ENCODE results near the gene EMC8.
"Not testable (repeated sequence)": the region's sequence is repeated elsewhere in the genome, so short reads cannot be mapped to it uniquely, and the experiment has no call there.

EMC8 gene

DNA sequence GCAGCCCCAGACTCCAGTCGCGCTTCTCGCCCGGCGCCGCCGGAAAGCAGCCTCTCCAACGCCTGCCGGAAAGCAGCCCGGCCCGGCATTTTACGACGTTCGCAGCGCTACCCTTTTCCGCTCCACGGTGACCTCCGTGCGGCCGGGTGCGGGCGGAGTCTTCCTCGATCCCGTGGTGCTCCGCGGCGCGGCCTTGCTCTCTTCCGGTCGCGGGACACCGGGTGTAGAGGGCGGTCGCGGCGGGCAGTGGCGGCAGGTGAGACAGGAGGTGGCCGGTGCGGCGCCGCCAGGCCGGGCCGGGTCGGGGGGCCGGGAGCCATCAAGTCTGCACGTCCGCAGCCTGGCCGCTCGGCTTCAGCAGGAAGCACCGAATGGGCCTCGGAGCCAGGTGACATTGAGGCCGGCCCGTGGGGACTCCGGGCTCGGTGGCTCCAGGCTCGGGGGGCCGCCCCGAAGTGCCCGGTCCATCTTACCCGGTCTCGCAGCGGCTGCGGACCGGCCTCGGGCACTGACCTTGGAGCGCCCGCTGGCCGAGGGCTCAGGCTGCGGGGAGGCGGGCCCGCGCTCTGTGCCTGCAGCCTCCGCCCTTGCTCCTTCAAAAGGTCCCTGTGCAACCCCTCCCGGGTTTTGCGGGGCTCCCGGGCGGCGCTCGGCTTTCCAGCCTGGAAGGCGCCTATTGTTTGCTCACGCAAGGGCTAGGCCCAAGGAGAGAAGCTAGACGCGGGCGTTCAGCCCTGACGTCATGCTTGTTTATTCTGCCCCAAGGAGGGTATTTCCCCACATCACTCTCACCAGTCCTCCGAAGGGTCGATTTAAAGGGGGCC lies at the start of gene EMC8, which contains the start of gene COX4I1:
Gene EMC8 (minus strand): TSS at position 48 of the 824 bp plus-strand sequence. CDS start 249 bp downstream, outside the sequence.
Gene COX4I1 (plus strand): TSS at position 199 of the 824 bp plus-strand sequence. CDS start 1,511 bp downstream, outside the sequence.
- DNase-seq = peak; percentile 96

DNA sequence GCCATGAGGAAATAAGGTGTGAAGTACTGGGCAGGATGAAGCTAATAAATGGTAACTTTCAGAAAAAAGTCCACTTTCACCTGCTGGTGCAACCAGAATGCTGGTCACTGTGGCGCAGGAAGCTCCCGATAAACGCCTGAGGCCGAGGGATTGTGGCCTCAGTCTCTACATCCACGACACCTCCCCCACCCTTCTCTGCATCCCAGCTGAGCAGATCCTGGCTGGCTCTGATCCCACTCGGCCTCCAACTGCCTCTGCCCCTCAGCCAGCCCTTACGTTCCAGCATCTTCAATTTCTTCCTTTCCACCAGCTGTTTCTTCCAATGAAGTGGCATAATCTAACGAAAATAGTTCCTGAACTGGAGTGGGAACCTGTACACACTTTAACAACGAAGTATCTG lies 49.6 kb upstream of the EMC8 start:
- DNase-seq = no peak

DNA sequence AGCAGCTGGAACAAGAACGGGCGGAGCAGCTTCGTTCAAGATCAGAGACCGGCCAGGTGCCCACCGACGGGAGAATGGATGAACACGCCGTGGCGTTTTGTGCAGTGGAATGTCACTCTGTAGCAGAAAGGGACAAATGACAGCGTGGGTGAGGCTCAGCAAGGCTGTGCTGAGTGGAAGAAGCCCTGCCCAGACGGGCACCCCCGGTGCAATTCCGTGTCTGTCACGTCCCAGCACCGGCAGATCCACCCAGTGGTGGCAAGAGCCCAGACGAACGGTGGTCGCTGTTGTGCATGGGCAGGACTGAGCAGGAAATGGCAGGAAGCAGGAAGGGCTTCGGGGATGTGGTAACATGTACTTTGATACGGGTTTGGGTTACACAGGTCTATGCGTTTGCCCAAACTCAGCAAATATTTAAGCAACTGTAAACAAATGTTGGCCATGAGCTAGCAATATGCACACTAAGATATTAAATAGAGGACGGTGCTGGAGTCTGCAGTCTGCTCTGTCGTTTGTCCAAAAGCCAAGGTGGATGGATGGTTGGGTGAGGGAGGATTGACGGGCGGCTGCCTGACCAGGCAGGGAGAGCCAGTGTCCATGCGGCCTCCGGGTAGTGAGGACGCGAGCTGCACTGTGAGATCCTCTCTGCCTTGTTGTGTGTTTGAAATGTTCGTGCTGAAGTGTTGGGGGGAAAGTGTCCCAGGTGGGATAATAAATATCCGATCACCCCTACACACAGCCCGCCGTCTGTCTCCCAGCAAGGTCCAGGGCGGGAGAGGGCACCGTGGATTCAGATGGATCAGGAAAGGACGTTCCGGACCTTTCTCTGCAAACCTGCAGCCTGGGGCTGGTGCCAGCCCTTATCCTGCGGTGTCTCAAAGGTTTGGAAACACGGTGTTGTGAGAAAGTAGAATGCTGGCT lies 48.6 kb upstream of the EMC8 start:
- no peak for DNase-seq

GRCh38 chr16:85847036-85847435 lies 47.7 kb upstream of the EMC8 start:
- no peak for DNase-seq

GRCh38 chr16:85846461-85846860 lies 47.1 kb upstream of the EMC8 start:
- DNase-seq = no peak

GRCh38 chr16:85845266-85845665 lies 45.9 kb upstream of the EMC8 start:
- no peak for DNase-seq

GRCh38 chr16:85844786-85845185 lies 45.4 kb upstream of the EMC8 start:
- DNase-seq = no peak

DNA sequence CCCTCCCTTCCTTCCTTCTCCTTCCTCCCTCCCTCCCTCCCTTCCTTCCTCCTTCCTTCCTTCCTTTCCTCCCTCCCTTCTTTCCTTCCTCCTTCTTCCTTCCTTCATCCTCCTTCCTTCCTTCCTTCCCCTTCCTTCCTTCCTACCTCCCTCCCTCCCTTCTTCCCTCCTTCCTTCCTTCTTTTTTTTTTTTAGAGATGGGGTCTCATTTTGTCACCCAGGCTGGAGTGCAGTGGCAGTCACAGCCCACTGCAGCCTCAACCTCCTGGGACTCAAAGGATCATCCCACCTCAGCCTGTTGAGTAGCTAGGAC lies 44.8 kb upstream of the EMC8 start:
- no peak for DNase-seq

DNA sequence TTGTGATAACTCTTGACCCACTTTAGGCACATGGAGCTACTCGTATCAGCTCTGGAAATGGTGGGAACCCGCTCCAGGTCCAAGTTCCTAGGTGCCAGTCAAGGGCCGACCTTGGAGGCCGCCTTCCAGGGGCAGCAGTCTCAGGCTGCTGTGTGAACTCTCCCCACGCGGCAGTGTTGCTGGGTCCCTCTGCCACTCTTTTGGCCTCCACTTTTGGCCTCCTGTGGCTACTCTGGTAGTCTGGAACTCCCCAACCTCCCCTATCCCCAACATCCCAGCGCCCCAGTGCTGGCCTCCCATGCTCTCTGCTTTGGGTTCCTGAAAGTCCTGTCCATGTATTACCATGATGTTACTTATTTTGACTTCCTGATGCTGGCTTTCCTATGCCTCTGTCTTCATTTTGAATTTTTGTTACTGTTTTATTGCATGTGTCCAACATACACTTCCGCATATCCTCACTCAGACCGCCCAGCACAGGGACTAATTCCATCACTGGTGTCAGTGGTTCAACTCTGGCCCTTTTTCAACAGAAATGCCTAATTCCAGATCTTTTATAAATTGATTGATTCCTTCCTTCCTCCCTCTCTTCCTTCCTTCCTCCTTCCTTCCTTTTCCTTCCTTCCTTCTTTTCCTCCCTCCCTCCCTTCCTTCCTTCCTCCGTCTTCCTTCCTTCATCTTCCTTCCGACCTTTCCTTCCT lies 44.3 kb upstream of the EMC8 start:
- DNase-seq = no peak

GRCh38 chr16:85842848-85843247 lies 43.5 kb upstream of the EMC8 start:
- DNase-seq = no peak

DNA sequence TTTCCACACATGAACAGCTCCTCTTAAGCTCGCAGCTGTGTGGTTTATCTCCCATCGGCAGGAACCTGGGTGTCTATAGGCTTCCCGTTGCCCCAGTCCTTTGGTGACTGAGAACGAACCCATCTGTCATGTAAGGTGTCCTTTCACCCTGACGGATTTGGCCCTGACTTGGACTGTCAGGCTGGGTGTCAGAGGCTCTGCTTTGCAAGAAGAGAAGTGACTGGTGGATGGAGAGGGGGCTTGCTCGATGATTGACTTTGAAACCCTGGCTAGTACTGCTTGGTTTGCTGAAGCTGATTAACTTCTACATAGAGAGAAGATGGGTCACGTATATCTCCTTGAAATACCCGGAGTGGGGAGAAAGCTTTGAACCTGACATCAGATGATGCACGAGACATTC lies 43.1 kb upstream of the EMC8 start:
- no peak for DNase-seq

DNA sequence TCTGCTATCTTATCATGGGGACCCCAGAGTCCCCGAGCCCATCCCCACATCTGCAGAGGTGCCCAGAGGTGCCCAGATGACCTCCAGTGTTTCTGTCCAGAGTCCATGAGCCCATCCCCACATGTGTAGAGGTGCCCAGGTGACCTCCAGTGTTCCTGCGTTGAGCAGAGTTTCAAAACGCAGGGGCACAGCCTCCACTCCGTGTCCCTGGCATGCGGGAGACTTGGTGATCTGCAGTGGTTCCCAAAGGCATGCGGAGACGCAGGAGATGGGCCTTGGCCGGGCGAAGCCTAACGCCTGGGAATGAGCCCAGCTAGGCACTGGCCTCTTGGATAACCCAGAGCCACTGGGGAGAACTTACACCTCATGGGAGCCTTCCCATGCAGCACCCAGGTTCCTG lies 41.5 kb upstream of the EMC8 start:
- DNase-seq = no peak

DNA sequence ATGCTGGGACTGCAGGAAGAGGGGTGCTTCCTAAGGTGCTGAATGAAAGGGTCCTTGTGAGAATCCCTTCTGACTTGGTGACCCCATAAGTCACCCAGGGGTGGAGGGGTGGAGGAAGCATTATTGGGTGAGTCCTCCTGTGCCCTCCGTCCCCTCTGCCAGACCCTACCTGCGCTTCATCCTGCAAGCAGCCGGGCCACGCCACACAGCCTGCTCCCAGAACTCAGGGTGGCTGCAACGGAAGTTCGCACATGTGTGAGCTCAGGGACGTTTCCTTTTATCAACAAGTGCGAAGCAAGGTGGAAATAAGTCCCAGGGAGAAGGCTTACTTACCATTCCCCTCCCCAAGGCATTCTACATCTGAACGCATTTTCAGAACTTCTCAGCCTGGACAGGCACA lies 41.1 kb upstream of the EMC8 start:
- DNase-seq = no peak

GRCh38 chr16:85839681-85840240 lies 40.4 kb upstream of the EMC8 start:
- no peak for DNase-seq

- DNase-seq = no peak
These were observed 39.7 kb upstream of the EMC8 start for GRCh38 chr16:85838876-85839585.

- no peak for DNase-seq
These were observed 39.0 kb upstream of the EMC8 start for GRCh38 chr16:85838381-85838780.

DNA sequence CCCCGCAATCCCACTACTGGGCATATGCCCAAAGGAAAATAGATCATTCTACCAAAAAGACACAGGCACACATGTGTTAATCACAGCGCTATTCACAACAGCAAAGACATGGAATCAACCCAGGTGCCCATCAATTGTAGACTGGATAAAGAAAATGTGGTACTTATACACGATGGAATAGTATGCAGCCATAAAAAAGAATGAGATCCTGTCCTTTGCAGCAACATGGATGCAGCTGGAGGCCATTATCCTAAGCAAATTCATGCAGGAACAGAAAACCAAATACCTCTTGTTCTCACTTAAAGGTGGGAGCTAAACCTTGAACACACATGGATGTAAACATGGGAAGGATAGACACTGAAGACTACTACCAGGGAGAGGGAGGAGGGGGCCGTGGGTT lies 38.3 kb upstream of the EMC8 start:
- not testable (repeated sequence) for DNase-seq

- DNase-seq = no peak
These were observed 37.6 kb upstream of the EMC8 start for GRCh38 chr16:85836706-85837582.

DNA sequence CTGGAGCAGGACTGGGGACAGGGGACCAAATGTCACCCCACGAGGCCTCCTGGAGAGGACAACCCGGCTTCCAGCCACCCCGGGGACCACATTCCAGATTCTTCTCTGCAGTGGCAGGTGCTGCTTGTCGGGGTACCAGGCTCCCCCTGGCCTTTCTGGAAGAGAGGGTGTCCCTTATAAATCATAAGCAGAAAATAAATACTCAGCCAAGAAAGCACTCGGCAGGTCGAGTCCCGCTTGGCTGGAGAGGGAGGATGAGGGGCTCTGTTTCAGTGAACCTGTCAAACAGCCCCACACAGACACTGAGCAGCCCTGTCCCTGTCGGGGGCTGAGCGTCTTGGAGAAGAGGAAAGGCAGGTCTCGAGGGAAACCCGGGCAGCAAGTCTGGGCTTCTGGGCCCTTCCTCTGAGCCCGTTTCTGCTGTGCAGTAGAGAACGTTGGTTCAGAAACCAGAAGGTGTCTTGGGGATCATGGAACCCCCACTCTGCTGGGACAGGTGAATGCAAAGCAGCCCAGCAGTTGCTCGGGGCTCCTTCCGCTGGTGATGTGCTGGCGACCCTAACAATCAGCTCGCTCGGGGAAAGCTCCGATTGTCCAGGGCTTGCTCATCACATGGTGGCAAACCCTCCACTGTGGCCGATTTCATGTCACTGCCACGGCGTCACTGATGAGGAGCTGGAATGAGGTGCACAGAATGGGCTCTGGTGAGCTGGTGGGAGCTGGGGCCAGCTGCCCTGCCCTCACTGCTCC lies 36.8 kb upstream of the EMC8 start:
- no peak for DNase-seq

GRCh38 chr16:85835227-85835751 lies 35.9 kb upstream of the EMC8 start:
- no peak for DNase-seq

All from NCI-H510A (cell line).